GM21723 (cell line): ENCODE results near the gene DPY19L1.
"Not testable (repeated sequence)": the region's sequence is repeated elsewhere in the genome, so short reads cannot be mapped to it uniquely, and the experiment has no call there.

Source experiments
- ATAC-seq: cut with Tn5 transposase; IDR thresholded peaks from one replicate; pipeline ENCODE4 v1.9.1; 2021; ENCODE audit warnings: mild to moderate bottlenecking, moderate library complexity; ENCODE audit not compliant: unreplicated experiment

Gene DPY19L1

DNA sequence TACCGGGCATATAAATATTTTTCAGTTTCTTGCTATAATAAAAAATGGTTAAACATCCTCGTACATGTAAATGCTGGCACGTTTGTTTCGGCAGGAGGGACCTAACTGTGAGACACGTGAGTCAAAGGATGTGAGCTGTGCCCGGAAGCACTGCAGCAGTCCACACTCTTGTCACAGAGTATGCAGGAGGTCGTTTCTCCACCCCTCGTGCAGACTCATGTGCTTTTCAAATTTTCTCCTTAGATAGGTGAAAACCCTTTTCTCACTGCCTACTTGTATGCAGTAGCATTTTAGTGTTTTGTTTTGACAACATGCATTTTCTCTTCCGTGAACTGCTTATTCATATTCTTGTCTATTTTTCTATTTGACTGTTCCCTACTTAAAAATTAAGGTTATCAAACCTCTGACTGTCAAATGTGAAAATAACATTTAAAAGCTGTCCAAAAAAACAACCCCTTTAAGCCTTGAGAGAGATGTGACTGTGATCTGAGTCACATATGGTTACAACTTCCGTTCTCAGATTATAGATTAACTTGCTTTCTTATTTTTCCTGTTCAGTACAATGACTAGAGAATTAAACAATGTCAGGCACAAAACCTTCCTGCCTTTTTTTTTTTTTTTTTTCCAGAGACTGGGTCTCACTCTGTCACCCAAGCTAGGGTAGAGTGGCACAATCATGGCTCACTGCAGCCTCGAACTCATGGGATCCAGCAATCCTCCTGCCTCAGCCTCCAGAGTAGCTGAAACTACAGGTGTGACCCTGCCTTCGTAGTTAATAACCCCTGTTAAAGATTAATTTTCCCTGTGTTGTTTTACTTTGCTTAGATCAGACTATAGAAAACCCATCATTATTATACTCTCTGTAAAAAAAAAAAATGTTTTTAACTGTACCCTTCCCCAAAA lies 45.1 kb downstream of the DPY19L1 start:
- peak; percentile 85 for ATAC-seq

DNA sequence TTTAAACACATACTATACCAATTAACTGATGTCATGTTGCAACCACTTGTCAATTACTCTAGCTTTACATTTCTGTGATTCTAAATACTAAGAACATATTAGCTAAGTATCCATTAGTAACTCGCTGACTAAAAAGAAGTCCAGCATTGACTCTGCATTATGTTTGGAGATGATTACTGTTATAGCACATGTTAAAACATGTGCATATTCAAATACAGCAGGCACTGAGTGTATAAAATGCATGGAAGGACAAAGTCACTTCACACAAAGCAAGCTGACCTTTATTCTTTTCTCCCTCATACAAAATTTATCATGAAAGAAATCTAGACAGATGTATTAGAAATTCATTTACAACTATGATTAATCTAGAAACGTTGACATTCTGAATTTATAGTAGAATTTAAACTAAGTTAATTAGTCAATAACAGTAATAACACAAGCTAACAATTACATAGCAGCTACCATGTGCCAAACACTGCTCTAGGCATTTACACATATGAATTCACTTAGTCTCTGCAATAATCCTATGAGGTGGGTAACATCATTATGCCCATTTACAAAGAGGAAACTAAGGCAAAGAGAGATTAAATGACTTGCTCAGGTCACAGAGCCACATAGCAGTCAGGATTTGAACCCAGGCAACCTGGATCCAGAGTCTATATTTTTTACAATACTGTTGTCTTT lies 48.7 kb downstream of the DPY19L1 start:
- not testable (repeated sequence) for ATAC-seq

DNA sequence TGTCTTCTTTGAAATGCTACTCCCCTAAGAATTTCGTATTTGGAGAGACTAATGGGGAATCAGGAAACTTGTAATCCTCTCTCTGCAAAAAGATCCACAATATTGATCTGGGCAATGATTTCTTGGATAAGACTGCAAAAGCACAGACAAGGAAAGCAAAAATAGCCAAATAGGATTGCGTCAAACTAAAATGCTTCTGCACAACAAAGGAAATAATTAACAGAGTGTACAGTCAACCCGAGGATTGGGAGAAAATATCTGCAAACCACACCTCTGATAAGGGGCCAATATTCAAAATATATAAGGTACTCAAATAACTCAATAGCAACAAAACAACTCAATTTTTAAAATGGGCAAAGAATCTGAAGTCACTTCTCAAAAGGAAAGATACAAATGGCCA lies 52.1 kb downstream of the DPY19L1 start:
- ATAC-seq, result not testable (repeated sequence)

DNA sequence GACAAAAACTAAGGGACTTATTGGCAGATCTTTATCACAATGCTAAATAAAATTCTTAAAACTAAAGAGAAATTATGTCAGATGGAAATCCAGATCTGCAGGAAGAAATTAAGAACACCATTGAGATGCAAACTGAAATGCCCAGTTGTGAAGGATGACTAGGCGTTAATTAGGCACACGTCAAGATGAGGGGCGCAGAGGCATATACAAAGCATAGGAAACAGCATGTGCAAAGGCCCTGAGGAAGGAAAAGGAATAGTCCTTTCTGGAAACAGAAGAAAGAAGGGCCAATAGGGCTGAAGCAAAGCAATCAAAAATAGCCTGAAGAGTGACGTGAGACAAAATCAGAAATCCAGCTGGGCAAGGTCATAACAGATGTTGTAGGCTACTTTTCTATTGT lies 53.1 kb downstream of the DPY19L1 start:
- ATAC-seq, result not testable (repeated sequence)

DNA sequence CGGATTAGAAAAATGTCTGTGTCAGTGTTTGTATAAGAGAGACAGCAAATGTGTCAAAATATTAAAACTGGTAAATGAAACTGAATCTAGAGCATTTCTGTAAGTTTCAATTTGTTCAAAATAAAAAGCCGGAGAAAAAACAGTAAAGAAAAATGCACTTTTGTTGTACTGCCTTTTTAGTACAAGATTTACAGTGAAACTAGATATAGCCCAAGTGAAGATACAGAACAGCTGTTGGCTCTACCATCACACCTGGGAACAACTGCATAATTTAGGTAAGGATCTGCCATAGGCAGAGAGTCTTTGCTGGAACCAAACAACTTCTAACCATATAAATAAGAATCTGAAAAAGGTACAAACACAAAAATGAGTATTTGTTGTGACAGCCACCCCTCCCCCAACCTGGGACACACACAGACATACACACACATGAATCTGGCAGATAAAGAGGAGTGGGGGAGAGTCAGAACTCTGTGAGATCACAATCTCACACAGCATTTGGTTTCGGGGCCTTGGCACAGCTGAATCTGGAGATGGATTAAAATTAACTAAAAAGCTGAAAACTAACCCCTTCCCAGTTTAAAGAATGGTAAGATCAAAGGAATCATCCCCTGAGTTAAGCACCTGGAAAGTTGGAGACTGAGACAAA lies 54.8 kb downstream of the DPY19L1 start:
- ATAC-seq, result no peak

DNA sequence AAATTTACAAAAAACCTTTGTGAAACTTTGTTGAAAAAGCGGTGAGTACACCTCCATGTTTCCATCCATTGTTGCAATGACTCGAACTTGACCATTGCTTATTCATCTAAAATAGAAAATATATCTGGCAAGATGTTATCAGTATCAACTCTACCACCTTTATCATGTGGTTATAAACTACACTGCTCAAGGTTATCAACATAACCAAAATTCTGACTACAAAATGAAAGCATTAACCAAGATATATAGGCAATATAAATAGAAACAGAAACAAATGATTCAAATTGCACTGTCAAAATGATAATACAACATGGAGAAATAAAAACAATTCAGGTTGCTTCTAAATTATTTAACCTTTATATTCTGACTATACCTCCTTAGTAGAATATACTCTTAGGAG lies 58.2 kb downstream of the DPY19L1 start:
- ATAC-seq, result not testable (repeated sequence)

DNA sequence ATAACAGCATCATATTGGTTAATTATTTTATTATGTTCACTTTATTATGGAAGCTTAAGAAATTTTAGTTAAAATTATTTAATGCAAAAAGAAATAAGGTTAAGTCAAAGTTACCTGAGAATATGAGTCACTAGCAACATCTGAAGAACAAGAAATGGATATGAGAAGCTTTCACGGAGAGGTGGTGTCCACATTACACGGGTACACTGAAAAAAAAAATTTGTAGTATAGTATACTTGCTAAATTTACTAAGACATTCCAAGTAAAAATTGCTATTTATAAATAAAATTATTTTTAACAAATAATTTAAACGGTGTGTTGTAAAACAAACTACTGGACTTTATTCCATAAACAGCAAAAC lies 63.9 kb downstream of the DPY19L1 start:
- no peak for ATAC-seq

DNA sequence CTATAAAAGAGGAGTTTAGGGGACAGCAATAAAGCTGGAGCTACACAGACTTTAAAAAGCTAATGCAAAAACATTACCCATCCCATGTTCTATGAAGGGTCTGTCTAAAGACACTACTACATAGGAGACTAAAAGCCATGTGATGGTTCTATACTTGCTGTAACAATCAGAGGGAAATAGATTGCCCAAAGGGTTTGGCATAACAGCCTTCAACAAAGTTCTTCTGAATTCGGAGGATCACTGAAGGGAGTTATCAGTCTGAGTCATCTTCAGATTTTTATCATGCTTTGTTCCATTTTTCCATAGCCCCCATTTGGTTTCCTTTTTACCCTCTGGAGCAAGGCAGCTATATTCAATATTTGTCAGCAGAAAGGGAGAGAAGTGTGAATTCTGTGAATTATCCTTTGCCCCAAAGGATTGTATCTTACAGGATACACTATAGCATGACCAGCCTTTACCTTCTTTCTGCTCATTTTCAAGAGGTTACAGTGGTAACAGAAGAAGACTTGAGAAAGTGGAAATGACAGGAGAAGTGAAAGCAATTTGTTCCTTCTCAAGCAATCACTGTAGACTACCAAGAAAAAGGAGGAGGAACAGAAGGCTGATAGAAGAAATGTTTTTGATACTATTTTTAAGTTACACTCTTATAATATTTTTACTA lies 64.4 kb downstream of the DPY19L1 start:
- not testable (repeated sequence) for ATAC-seq

DNA sequence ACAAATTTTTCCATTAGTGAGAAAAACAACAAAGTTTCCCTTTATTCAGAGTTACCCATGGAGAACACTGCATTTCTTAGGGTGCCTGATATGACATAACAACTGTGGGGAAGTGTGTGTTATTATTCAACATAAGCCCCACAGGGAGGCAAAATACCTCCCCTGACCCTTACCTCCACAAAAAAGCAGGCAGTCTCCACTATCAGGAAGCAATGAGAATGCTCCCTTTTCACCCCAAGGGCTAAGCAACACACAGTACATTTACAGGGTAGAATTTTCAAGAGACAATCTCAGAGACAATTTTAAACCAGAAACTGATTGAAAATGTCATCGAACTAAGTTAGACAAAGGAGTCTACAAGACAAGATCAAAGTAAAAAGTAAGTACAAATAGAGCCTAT lies 69.5 kb downstream of the DPY19L1 start:
- ATAC-seq, result not testable (repeated sequence)

DNA sequence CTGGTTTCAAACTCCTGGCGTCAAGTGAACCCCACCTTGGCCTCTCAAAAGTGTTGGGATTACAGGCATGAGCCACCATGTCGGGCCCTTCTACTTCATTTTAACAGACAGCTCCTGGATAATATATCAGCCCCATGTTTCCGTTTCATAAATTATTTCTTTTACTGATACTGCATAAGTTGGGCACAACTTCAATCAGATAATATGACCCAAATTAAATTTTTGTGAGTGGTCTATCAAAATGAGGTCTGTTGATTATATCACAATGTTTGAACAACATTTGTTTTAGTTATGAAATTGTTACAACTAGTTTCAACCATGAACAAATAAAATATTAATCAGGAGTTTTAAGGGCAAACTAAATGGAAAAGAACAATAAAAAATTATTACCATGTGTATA lies 70.8 kb downstream of the DPY19L1 start:
- not testable (repeated sequence) for ATAC-seq

DNA sequence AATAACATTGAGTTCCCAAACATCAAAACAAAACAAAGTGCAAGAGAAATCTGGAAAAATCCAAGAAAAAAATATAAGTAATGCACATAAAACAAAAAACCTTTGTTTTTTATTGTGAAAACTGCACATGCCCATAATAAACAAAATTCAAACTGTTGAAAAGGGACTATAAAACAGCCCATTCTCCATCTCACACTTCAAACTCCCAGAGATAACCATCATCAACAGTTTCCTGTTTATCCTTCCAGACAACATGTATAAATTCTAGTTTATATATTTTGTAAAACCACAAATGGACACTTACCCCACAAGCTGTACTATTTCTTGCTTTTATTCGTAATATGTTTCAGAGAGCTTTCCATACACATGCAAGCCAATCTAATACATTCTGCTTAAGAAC lies 79.3 kb downstream of the DPY19L1 start:
- no peak for ATAC-seq

DNA sequence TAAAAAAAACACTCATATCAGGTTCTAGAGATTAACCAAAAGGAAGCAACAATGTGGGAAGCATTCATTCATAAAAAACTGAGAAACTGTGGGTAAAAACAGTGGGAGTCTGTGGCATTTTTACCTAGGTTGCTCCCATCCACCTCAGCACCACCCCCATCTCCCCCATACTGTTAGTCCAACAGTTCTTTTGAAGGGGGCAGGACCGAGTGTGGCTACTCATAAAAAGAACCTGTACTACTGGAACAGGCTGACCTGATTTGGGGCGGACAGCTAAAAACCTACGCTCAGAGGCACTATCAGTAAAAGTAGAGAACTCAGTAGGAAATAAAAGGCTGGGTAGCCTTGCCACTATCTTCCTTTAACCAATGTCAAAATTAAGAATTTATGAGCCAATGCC lies 84.5 kb downstream of the DPY19L1 start:
- no peak for ATAC-seq

DNA sequence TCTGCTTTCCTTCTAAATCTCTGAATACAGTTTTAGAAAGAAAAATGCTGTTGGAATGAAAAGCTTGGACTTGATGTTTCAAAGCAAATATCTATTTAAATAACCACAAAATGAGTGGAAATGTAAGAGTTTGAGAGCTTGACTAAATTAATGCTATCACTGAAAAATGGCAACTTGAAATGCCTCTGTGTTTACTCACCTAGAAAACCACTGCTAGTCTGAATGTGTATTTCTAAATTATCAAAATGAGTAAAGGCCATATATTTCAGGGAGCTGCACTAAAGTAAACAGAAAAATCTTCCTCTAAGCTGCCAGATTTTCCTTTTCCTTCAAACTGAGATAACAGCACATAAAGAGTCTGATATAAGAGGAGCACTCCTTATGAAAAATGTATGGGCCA lies 87.9 kb downstream of the DPY19L1 start:
- ATAC-seq, result no peak

DNA sequence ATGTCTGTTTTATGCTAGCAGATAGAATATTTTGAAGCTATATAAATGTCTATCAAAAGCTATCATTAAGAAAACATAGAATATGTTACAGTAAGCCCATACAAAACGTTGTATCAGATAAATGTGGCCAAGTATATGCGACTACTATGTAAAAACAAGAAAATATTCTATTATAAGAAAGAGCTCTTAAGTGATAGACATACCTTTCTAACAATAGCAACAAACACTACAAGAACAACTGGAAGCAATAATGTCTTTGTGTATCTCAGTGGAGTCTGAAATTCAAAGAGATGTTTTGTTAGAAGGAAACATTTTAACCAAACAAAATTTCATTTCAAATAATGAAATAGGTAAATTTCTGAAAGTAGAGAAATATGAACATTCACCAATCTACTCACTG lies 89.9 kb downstream of the DPY19L1 start:
- ATAC-seq, result not testable (repeated sequence)

DNA sequence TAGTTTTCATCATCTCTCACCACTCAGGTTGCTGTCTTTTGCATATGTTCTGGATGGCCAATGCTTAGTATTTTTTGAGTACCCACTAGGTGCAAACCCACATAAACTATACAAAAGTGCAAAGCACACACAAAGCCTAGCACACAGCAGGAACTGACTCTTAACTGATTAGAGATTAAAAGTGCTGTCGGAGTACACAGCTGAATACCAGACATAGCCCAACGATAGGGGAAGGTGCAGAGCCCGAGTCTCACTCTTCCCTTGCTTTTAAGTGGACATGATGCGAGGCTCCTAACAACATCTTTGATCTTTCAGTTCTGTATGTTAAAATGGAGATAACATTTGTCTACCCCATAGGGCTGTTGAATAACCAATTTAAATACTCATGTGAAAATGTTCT lies 90.8 kb downstream of the DPY19L1 start:
- ATAC-seq, result no peak

DNA sequence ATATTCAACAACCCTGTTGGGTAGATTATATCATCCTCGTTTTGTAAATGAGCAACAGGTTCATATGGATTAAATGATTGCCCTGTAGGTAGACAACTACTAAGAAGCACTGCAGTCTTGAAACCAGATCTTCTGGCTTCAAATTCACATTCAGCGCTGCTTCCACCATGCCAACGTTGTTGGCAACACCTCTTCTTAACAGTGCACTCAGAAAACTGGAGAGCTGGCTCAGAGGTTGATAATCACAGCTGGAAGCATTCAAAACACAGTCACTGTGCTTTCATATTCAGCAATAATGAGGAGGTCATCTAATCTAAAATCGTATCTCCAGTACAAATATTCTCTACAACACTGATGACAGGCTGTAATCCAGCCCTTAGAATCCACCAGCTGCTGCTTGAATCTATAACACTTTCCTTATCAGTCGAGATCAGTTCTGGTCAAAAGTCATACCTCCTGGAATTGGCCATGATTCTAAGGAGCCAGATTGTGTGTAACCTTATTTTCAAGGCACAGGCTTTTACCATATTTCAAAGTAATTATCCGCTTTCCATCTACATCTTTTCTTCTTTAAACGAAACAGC lies 91.3 kb downstream of the DPY19L1 start:
- not testable (repeated sequence) for ATAC-seq

DNA sequence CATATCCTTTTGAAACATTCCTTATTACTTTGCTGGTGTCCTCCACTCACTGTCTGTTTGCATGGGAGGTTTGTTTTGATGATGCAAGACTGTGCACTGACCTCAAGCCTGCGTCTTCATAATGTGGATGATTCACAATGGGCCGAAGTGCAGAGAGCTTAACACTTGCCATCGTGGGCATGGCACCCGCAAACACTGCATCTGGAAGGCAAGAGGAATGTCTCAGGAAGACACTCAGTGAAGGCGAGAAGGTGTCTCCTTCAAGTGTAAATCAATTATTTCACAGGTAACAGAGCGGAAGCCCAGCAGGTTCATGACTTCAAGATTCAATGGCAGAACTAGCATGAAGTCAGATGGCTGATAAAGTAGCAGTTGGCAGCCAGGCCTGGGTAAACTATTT lies 98.1 kb downstream of the DPY19L1 start:
- no peak for ATAC-seq

DNA sequence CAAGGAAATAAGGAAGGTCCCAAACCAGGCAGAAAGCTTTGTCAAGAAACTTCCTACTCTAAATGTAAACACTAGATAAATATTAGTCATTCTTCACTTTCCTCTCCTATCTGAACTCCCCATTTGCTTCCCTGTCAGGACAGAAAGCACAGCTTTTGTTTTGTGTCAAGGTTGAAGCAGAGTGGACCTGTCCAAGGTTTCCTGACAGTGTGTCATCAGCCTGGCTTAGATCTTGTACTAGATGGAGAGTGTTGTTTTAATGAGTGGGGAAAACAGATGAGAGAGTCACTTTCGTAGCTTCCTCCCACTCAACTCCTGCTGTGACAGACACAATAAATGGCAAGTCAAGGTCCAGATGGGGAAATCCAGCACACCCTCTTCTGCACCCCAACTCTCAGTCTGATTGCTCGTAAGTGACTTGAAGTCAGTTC lies 101.5 kb downstream of the DPY19L1 start:
- peak; percentile 62 for ATAC-seq

DNA sequence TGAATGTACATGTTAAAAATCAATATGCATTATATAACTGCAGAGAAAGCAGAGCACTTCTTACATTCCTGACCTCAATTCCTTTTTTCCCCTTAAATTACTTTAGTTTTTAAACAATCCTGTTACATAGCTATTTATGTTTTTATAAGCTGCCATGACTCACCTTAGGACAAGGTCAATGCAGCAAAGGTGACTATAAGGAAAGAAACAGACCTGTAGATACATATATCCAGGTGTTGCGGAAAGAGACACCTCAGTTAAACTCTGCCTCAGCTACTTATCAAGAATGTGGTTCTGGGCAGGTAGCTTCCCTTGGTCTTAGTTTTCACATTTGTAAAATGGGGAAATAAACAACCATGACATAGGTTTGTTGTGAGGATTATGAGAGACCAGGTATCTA lies 105.5 kb downstream of the DPY19L1 start:
- ATAC-seq, result no peak

DNA sequence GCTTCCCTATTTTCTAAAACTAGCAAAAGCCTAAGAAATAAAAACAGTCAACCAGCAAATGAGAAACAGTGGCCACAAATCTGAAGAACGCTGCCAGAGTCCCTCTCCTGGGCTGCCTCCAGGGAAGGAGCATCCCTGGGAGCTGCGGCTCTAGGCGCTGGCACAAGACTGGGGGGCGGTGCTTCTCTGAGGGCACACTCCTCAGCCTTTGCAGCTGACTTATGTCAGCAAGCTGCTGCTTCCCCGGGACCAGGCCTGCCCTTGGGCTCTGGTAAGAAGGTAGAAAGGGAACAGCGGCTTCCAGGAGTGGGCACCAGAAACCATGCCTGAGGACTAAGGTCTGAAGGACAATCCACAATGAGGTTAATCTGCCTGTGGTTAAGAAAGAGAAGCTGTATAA lies 107.5 kb downstream of the DPY19L1 start:
- not testable (repeated sequence) for ATAC-seq

DNA sequence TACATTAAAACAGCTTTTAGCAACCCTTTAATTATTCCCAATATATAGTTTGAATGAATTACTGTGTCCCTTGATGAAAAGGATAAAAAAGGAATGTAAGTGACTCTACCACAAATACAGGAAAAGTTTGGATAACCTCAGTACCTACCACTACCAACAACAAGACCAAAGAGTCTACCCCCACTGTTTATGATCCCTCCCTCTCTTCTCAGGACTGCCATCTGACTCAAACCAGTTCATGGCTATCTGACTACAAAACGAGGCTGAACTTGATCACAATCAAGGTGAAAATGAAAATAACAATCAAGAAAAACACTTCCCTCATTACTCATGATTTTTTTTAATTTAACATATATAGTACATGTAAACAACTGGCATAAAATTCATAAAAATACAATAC lies 108.7 kb downstream of the DPY19L1 start:
- ATAC-seq, result no peak
